ENCODE measurements around the gene UBA1.

DNA sequence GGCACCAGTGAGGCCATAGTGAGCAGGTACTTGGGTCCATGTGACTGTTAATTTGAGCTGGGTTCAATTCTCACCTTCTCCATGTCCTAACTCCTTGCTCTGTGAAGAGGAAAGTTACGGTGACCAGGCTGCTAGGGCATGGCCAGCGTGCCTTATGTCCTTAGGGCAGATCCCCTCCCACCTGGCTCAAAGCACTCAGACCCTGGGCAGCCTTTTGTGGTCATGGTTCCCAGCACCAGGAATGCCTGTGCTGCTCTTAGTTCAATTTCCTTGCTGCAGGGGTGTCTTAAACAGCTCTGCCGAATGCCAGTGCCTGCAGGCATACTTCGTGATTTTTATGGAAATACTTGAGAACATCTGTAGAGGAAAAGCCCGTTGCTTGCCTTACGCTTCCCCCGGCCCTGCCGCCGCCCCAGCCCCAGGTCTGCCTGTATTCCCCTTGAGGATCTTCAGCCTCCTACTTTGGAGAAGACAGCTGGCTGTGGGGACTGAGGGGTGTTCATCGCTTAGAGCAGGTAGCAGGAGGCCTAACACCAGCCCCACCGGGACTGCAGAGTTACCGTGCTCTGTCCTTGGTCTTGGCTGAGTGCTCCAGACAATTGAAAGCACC is 21.8 kb downstream of the UBA1 start:
- TF ChIP-seq, protein P1, sequence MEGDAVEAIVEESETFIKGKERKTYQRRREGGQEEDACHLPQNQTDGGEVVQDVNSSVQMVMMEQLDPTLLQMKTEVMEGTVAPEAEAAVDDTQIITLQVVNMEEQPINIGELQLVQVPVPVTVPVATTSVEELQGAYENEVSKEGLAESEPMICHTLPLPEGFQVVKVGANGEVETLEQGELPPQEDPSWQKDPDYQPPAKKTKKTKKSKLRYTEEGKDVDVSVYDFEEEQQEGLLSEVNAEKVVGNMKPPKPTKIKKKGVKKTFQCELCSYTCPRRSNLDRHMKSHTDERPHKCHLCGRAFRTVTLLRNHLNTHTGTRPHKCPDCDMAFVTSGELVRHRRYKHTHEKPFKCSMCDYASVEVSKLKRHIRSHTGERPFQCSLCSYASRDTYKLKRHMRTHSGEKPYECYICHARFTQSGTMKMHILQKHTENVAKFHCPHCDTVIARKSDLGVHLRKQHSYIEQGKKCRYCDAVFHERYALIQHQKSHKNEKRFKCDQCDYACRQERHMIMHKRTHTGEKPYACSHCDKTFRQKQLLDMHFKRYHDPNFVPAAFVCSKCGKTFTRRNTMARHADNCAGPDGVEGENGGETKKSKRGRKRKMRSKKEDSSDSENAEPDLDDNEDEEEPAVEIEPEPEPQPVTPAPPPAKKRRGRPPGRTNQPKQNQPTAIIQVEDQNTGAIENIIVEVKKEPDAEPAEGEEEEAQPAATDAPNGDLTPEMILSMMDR (IDR thresholded peaks at IDR 0.05 in 2 of 3, conservative IDR thresholded peaks at IDR 0.05 in 1 of 3; ENCODE audit: borderline replicate concordance in 1 of 3, insufficient read depth in 1 of 3, low read depth in 2 of 3, low read length in 2 of 3), result no peak
- TF ChIP-seq POLR2AphosphoS5 (IDR thresholded peaks at IDR 0.05; ENCODE audit: low read depth, low read length) (no peak), ELF1 (IDR thresholded peaks at IDR 0.05; ENCODE audit: borderline replicate concordance, low read depth) (no peak), EZH2phosphoT487 (IDR thresholded peaks at IDR 0.05; ENCODE audit: borderline replicate concordance) (no peak), POLR2A (IDR thresholded peaks at IDR 0.05; ENCODE audit: borderline replicate concordance, extremely low read depth, insufficient read depth, insufficient read length) (no peak), RAD21 (IDR thresholded peaks at IDR 0.05; ENCODE audit: low read depth) (no peak), EZH2 (IDR thresholded peaks at IDR 0.05) (no peak), JUND (IDR thresholded peaks at IDR 0.05) (no peak), SIN3A (IDR thresholded peaks at IDR 0.05; ENCODE audit: low read depth) (no peak), TCF7L2 (IDR thresholded peaks at IDR 0.05; ENCODE audit: borderline replicate concordance, extremely low read depth, insufficient read depth, insufficient read length) (no peak)
- TF ChIP-seq, protein P2, sequence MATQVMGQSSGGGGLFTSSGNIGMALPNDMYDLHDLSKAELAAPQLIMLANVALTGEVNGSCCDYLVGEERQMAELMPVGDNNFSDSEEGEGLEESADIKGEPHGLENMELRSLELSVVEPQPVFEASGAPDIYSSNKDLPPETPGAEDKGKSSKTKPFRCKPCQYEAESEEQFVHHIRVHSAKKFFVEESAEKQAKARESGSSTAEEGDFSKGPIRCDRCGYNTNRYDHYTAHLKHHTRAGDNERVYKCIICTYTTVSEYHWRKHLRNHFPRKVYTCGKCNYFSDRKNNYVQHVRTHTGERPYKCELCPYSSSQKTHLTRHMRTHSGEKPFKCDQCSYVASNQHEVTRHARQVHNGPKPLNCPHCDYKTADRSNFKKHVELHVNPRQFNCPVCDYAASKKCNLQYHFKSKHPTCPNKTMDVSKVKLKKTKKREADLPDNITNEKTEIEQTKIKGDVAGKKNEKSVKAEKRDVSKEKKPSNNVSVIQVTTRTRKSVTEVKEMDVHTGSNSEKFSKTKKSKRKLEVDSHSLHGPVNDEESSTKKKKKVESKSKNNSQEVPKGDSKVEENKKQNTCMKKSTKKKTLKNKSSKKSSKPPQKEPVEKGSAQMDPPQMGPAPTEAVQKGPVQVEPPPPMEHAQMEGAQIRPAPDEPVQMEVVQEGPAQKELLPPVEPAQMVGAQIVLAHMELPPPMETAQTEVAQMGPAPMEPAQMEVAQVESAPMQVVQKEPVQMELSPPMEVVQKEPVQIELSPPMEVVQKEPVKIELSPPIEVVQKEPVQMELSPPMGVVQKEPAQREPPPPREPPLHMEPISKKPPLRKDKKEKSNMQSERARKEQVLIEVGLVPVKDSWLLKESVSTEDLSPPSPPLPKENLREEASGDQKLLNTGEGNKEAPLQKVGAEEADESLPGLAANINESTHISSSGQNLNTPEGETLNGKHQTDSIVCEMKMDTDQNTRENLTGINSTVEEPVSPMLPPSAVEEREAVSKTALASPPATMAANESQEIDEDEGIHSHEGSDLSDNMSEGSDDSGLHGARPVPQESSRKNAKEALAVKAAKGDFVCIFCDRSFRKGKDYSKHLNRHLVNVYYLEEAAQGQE (IDR thresholded peaks at IDR 0.05; ENCODE audit: low read depth), result no peak
- TF ChIP-seq, protein P3, sequence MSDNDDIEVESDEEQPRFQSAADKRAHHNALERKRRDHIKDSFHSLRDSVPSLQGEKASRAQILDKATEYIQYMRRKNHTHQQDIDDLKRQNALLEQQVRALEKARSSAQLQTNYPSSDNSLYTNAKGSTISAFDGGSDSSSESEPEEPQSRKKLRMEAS (IDR thresholded peaks at IDR 0.05), result no peak
